Fibroblast of lung (primary cell): Measurements from ENCODE around the gene SCN1B. TPM values are rescaled to one million over a fixed set of nuclear protein-coding genes. Genes with fewer than 3 reads are reported as not detected.

ENCODE experiments used
- DNase-seq, 2 donors: peaks; one replicate each; pipeline versions ENCODE4 v3.0.0 to v3.0.0-alpha.2; 2010; ENCODE audit warnings: low read depth in 2 of 2
- H2AFZ ChIP-seq: 2 replicates; pipeline ENCODE4 v1.5.1; 2012; ENCODE audit warnings: low read length, control low read depth, inconsistent platforms
- H3K27ac ChIP-seq: 2 replicates; pipeline ENCODE4 v1.5.1; 2011; ENCODE audit warnings: low read length, control low read depth; ENCODE audit not compliant: insufficient read depth
- H3K27me3 ChIP-seq: 2 replicates; pipeline ENCODE4 v1.5.1; 2011; ENCODE audit warnings: mild to moderate bottlenecking, low read length; ENCODE audit not compliant: control insufficient read depth, insufficient read depth
- H3K36me3 ChIP-seq: 2 replicates; pipeline ENCODE4 v1.5.1; 2011; ENCODE audit warnings: low read length; ENCODE audit not compliant: control insufficient read depth, insufficient read depth
- H3K4me1 ChIP-seq: 2 replicates; pipeline ENCODE4 v1.5.1; 2011; ENCODE audit warnings: low read length; ENCODE audit not compliant: control insufficient read depth, insufficient read depth; ENCODE audit errors: extremely low read depth
- H3K4me2 ChIP-seq: 2 replicates; pipeline ENCODE4 v1.5.1; 2011; ENCODE audit warnings: low read length, control low read depth; ENCODE audit not compliant: insufficient read depth; ENCODE audit errors: extremely low read depth
- H3K4me3 ChIP-seq, 4 experiments: fragments of 200-600 bp in 1 of 4; sonication (generic) in 1 of 4; replicated peaks in 1 of 4; 2 replicates each; pipeline ENCODE4 v1.5.1; 2011 to 2016; ENCODE audit warnings: low read length in 4 of 4, low read depth in 3 of 4, mild to moderate bottlenecking in 3 of 4, control low read depth in 2 of 4, inconsistent platforms in 1 of 4, mixed read lengths in 1 of 4; ENCODE audit not compliant: insufficient read depth in 1 of 4; ENCODE audit errors: control extremely low read depth in 1 of 4
- H3K79me2 ChIP-seq: 2 replicates; pipeline ENCODE4 v1.5.1; 2012; ENCODE audit warnings: mild to moderate bottlenecking, low read length, inconsistent platforms; ENCODE audit not compliant: control insufficient read depth, insufficient read depth
- H3K9ac ChIP-seq: 2 replicates; pipeline ENCODE4 v1.5.1; 2011; ENCODE audit warnings: mild to moderate bottlenecking, low read length, control low read depth; ENCODE audit not compliant: insufficient read depth
- H3K9me3 ChIP-seq: 2 replicates; pipeline ENCODE4 v1.5.1; 2012; ENCODE audit warnings: low read depth, low read length; ENCODE audit not compliant: control insufficient read depth, insufficient read depth
- H4K20me1 ChIP-seq: 2 replicates; pipeline ENCODE4 v1.5.1; 2011; ENCODE audit warnings: low read length; ENCODE audit not compliant: control insufficient read depth, insufficient read depth; ENCODE audit errors: extremely low read depth
- CTCF ChIP-seq, 2 donors: IDR thresholded peaks in 1 of 2; conservative IDR thresholded peaks in 1 of 2; 1 replicate in 1 of 2; 2 replicates in 1 of 2; pipeline ENCODE4 v1.5.1; 2011 to 2012; ENCODE audit warnings: low read length in 2 of 2, control low read depth in 1 of 2, inconsistent platforms in 1 of 2, low read depth in 1 of 2, mild to moderate bottlenecking in 1 of 2
- EZH2 ChIP-seq: IDR thresholded peaks from 2 replicates; pipeline ENCODE4 v1.5.1; 2012; ENCODE audit warnings: low read length, control low read depth, mild to moderate bottlenecking; ENCODE audit errors: missing control alignments
- polyA plus RNA-seq, 2 donors: library from polyadenylated mRNA; depleted of rRNA in 1 of 2; stranded (reverse) in 1 of 2; unstranded in 1 of 2; fragments of >200 nt; gene quantifications; 2 replicates each; pipeline ENCODE4 v1.2.1, GENCODE V29; 2011 to 2012; ENCODE audit warnings: missing spikeins in 1 of 2
- total RNA-seq: library from RNA; depleted of rRNA; stranded (reverse); fragments of >200 nt; gene quantifications from 2 replicates; pipeline ENCODE4 v1.2.1, GENCODE V29; 2014

The SCN1B gene
- total and polyA plus RNA-seq, 2 donors (not counting 1 experiment from before 2014, with no cell fraction given) = 11.0 to 14.5 TPM

DNA sequence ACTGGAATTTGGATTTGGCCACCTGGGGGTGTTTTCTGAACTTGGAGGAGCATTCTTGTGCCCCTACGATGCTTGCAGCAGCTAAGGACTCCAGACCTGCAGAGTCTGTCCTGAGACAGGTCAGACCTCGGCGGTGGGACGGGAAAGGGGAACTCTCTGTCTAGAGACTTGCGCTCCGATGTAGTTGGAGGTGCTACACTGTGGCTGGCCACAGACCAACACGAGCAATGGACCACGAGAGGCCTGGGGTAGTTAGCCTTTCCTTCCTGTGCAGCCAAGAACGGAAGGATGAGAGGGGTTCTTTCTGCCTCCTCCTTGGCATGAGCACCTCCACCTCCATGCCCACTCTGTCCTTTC, 36.0 kb upstream of the SCN1B start:
- H3K36me3 ChIP-seq = no peaks in the 10 kb centered on the region
- no peaks in the 10 kb centered on the region for H3K79me2 ChIP-seq
- no peak for TF ChIP-seq EZH2
- TF ChIP-seq CTCF (conservative IDR thresholded peaks at IDR 0.05 in 1 of 2, IDR thresholded peaks at IDR 0.05 in 1 of 2; ENCODE audit: low read depth in 1 of 2, low read length in 2 of 2) = no peak
- no peaks in the 10 kb centered on the region for H3K27me3 ChIP-seq
- H4K20me1 ChIP-seq = no peaks in the 10 kb centered on the region
- peaks cover 1% of the 10 kb centered on the region for H3K4me1 ChIP-seq
- no peak overlapping the region for H3K27ac ChIP-seq
- no peak overlapping the region for H3K9ac ChIP-seq
- H3K4me2 ChIP-seq = no peak overlapping the region
- H3K4me3 ChIP-seq = no peak overlapping the region
- no peak for DNase-seq
- H3K9me3 ChIP-seq = no peaks in the 10 kb centered on the region
- H2AFZ ChIP-seq = no peak overlapping the region

GRCh38 chr19:34994643-34995541, 35.4 kb upstream of the SCN1B start:
- H3K27ac ChIP-seq = no peak overlapping the region

GRCh38 chr19:34995551-34995950, 34.7 kb upstream of the SCN1B start:
- H3K27me3 ChIP-seq = no peaks in the 10 kb centered on the region
- H4K20me1 ChIP-seq = no peaks in the 10 kb centered on the region
- TF ChIP-seq CTCF (conservative IDR thresholded peaks at IDR 0.05 in 1 of 2, IDR thresholded peaks at IDR 0.05 in 1 of 2; ENCODE audit: low read depth in 1 of 2, low read length in 2 of 2) (no peak), EZH2 (no peak)
- peaks cover 2% of the 10 kb centered on the region for H3K4me1 ChIP-seq
- H3K79me2 ChIP-seq = peaks cover under 1% of the 10 kb centered on the region
- no peak overlapping the region for H3K9ac ChIP-seq
- H3K36me3 ChIP-seq = no peaks in the 10 kb centered on the region
- DNase-seq = no peak
- no peak overlapping the region for H3K4me2 ChIP-seq
- H3K27ac ChIP-seq = no peak overlapping the region
- H3K4me3 ChIP-seq = no peak overlapping the region
- H2AFZ ChIP-seq = no peak overlapping the region
- no peaks in the 10 kb centered on the region for H3K9me3 ChIP-seq

More at GRCh38 chr19:34994643-34995541, 35.4 kb upstream of the SCN1B start:
- no peak overlapping the region for H3K4me2 ChIP-seq
- H3K9me3 ChIP-seq = no peaks in the 10 kb centered on the region
- H3K4me1 ChIP-seq = peaks cover 2% of the 10 kb centered on the region
- H2AFZ ChIP-seq = no peak overlapping the region
- H3K79me2 ChIP-seq = no peaks in the 10 kb centered on the region
- no peak for TF ChIP-seq EZH2
- TF ChIP-seq CTCF (conservative IDR thresholded peaks at IDR 0.05 in 1 of 2, IDR thresholded peaks at IDR 0.05 in 1 of 2; ENCODE audit: low read depth in 1 of 2, low read length in 2 of 2) = no peak
- H3K27me3 ChIP-seq = no peaks in the 10 kb centered on the region
- DNase-seq = no peak
- H4K20me1 ChIP-seq = no peaks in the 10 kb centered on the region
- no peak overlapping the region for H3K4me3 ChIP-seq
- no peak overlapping the region for H3K9ac ChIP-seq
- H3K36me3 ChIP-seq = no peaks in the 10 kb centered on the region
